HepG2 (cell line): ENCODE data around the gene ATG16L2. TPM values are rescaled to one million over a fixed set of nuclear protein-coding genes. Genes with fewer than 3 reads are reported as not detected.

Source experiments
- AKAP8 ChIP-seq: sonication (generic); formaldehyde crosslinking; IDR thresholded peaks from 2 replicates; pipeline ENCODE4 v1.5.1; 2020; ENCODE audit warnings: mild to moderate bottlenecking, missing genetic modification reagents
- CEBPB ChIP-seq: IDR thresholded peaks from 2 replicates; pipeline ENCODE4 v1.6.1; 2011; ENCODE audit warnings: low read depth, low read length, improper control_type of control experiment, borderline replicate concordance
- DRAP1 ChIP-seq: IDR thresholded peaks from 2 replicates; pipeline ENCODE4 v1.6.1; 2016; ENCODE audit warnings: missing genetic modification reagents, missing compliant biosample characterization
- HOXA3 ChIP-seq: sonication (generic); formaldehyde crosslinking; IDR thresholded peaks from 2 replicates; pipeline ENCODE4 v1.5.0; 2020; ENCODE audit warnings: missing genetic modification reagents
- NR1H2 ChIP-seq: sonication (generic); formaldehyde crosslinking; IDR thresholded peaks from 2 replicates; pipeline ENCODE4 v1.8.1; 2022; ENCODE audit warnings: low read depth, missing genetic modification reagents, borderline replicate concordance
- RBM39 ChIP-seq: fragments of 200-400 bp; formaldehyde crosslinking; IDR thresholded peaks from one replicate; pipeline ENCODE4 v1.6.1; 2018; ENCODE audit warnings: antibody characterized with exemption, mild to moderate bottlenecking, low read depth, low read length; ENCODE audit not compliant: poor library complexity, severe bottlenecking
- SUZ12 ChIP-seq: fragments of 150-350 bp; IDR thresholded peaks from 2 replicates; pipeline ENCODE4 v1.6.1; 2014; ENCODE audit warnings: low read depth, low read length
- TCF12 ChIP-seq, 2 experiments: fragments of 450-650 bp in 1 of 2; sonication (generic) in 1 of 2; formaldehyde crosslinking in 1 of 2; IDR thresholded peaks; 2 replicates each; pipeline versions ENCODE4 v1.6.1 to v1.8.0; 2017 to 2022; ENCODE audit warnings: antibody characterized with exemption in 1 of 2, mild to moderate bottlenecking in 1 of 2, missing genetic modification reagents in 1 of 2, moderate library complexity in 1 of 2
- ZBTB20 ChIP-seq: sonication (generic); formaldehyde crosslinking; IDR thresholded peaks from 2 replicates; pipeline ENCODE4 v1.8.1; 2023; ENCODE audit warnings: missing genetic modification reagents, low read depth, mild to moderate bottlenecking, borderline replicate concordance
- ZBTB39 ChIP-seq: sonication (generic); formaldehyde crosslinking; IDR thresholded peaks from 2 replicates; pipeline ENCODE4 v1.5.0; 2020; ENCODE audit warnings: missing genetic modification reagents
- ZNF225 ChIP-seq: sonication (generic); formaldehyde crosslinking; IDR thresholded peaks from 2 replicates; pipeline ENCODE4 v1.4.0; 2020; ENCODE audit warnings: mild to moderate bottlenecking, missing genetic modification reagents
- ZNF317 ChIP-seq: sonication (generic); formaldehyde crosslinking; IDR thresholded peaks from 2 replicates; pipeline ENCODE4 v1.5.0; 2020; ENCODE audit warnings: mild to moderate bottlenecking, missing genetic modification reagents
- ZNF432 ChIP-seq: sonication (generic); formaldehyde crosslinking; IDR thresholded peaks from 2 replicates; pipeline ENCODE4 v1.5.0; 2020; ENCODE audit warnings: missing genetic modification reagents, mild to moderate bottlenecking, borderline replicate concordance
- ZNF484 ChIP-seq: sonication (generic); formaldehyde crosslinking; IDR thresholded peaks from 2 replicates; pipeline ENCODE4 v1.5.1; 2020; ENCODE audit warnings: mild to moderate bottlenecking, low read depth, missing genetic modification reagents, borderline replicate concordance
- ZNF546 ChIP-seq: sonication (generic); formaldehyde crosslinking; conservative IDR thresholded peaks from 2 replicates; pipeline ENCODE4 v1.8.1; 2023; ENCODE audit warnings: mild to moderate bottlenecking, missing genetic modification reagents
- ZNF569 ChIP-seq: sonication (generic); formaldehyde crosslinking; IDR thresholded peaks from 2 replicates; pipeline ENCODE4 v1.5.0; 2020; ENCODE audit warnings: mild to moderate bottlenecking, missing genetic modification reagents, moderate library complexity, borderline replicate concordance
- ZNF619 ChIP-seq: sonication (generic); formaldehyde crosslinking; IDR thresholded peaks from 2 replicates; pipeline ENCODE4 v1.4.0; 2020; ENCODE audit warnings: mild to moderate bottlenecking, missing genetic modification reagents
- ZNF766 ChIP-seq: sonication (generic); formaldehyde crosslinking; IDR thresholded peaks from 2 replicates; pipeline ENCODE4 v1.5.0; 2020; ENCODE audit warnings: missing genetic modification reagents, borderline replicate concordance
- polyA plus RNA-seq, 8 experiments: library from polyadenylated mRNA; depleted of rRNA in 3 of 8; stranded (reverse) in 7 of 8; unstranded in 1 of 8; fragments of >200 nt; fragmentation: Illumina TruSeq in 4 of 8; extraction: Trizol in 4 of 8; gene quantifications; 2 replicates each; pipeline versions ENCODE4 v1.2.1 to v1.2.3, GENCODE V29; 2011 to 2016; ENCODE audit warnings: low read depth in 4 of 8, missing spikeins in 1 of 8, mixed read lengths in 1 of 8; ENCODE audit not compliant: insufficient read depth in 1 of 8
- total RNA-seq, 5 experiments: library from RNA; depleted of rRNA; stranded (reverse); fragments of >200 nt; fragmentation: Illumina TruSeq; extraction: Trizol; gene quantifications; 2 replicates each; pipeline ENCODE4 v1.2.3, GENCODE V29; 2016; ENCODE audit warnings: low read depth in 1 of 5
- TF ChIP-seq, protein P1 (sequence below): IDR thresholded peaks from 2 replicates; pipeline ENCODE4 v1.6.1; 2016; ENCODE audit warnings: mild to moderate bottlenecking
- TF ChIP-seq, protein P2 (sequence below): sonication (generic); formaldehyde crosslinking; IDR thresholded peaks from 2 replicates; pipeline ENCODE4 v1.5.1; 2020; ENCODE audit warnings: mild to moderate bottlenecking, missing genetic modification reagents, moderate library complexity

The ATG16L2 gene
- total and polyA plus RNA-seq, 2 of the 13 experiments (the other 11 are each of a cell fraction or from before 2014, with no cell fraction given) = 6.2 to 14.8 TPM

DNA sequence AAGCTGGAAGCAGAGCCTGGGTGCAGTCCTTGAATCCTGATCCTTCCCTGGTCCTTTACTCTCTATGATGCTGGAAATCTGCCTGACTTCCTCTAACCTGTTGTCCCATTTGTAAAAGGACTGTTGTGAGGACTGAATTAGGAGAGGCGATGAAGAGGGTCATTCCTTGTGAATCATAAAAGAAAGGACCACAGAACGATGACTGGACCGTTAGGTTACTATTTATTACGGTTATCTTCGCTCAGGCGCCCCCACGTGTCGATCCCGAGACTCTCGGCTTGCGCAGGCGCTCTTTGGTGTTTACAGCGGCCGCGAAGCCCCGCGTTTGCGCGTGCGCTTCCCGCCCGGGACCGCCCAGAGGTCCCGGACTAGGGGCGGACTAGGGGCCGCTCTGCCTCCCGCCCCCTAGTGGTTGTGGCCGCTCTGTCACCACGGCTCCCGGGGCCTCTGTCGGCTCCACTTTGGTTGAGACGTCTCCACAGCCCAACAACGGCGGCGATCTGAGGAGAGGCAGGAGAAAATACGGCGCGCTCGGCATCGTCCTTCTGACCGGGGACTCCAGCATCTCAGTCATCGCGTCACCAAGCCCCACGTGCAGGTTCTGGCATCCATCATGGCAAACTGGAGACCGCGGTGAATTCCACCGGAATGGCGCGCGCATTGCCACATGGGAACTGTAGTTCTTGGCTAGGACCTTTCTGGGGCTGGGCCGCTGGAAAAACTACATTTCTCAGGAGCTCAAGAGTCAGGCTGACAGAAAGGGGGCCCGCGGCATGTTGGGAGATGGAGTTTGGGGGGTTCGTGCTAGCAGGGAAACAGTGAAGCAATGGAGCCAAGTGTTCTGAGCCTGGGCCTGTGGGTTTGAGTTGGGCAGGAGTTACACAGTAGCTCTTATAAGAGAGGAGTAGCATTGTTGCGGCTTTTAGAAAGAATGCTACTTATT lies 20.5 kb upstream of the ATG16L2 start, which contains the start of gene STARD10 (continued):
- TF ChIP-seq ZBTB39 (CRISPR knock-in tag) (no peak), ZNF619 (CRISPR knock-in tag) (peak; percentile 79), AKAP8 (CRISPR knock-in tag) (no peak), RBM39 (peak; percentile 79), CEBPB (no peak), ZNF432 (CRISPR knock-in tag) (no peak), NR1H2 (CRISPR knock-in tag) (no peak), ZBTB20 (no peak), HOXA3 (CRISPR knock-in tag) (peak; percentile 84), DRAP1 (CRISPR knock-in tag) (peak; percentile 38; the same call in 1 of the 2 replicates), ZNF546 (CRISPR knock-in tag) (0 out of 2 replicates have a peak, but pooled peaks have one; percentile 62), ZNF484 (no peak), ZNF317 (CRISPR knock-in tag) (no peak), ZNF766 (CRISPR knock-in tag) (peak; percentile 61; the same call in 1 of the 2 replicates), SUZ12 (peak; percentile 60), ZNF225 (CRISPR knock-in tag) (peak; percentile 63; the same call in 1 of the 2 replicates), TCF12 (IDR thresholded peaks at IDR 0.05) (no peak), TCF12 (CRISPR knock-in tag; IDR thresholded peaks at IDR 0.05) (no peak), ZNF569 (no peak)
- TF ChIP-seq, protein P1, sequence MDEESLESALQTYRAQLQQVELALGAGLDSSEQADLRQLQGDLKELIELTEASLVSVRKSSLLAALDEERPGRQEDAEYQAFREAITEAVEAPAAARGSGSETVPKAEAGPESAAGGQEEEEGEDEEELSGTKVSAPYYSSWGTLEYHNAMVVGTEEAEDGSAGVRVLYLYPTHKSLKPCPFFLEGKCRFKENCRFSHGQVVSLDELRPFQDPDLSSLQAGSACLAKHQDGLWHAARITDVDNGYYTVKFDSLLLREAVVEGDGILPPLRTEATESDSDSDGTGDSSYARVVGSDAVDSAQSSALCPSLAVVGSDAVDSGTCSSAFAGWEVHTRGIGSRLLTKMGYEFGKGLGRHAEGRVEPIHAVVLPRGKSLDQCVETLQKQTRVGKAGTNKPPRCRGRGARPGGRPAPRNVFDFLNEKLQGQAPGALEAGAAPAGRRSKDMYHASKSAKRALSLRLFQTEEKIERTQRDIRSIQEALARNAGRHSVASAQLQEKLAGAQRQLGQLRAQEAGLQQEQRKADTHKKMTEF (CRISPR knock-in tag) = peak; percentile 85
- TF ChIP-seq, protein P2, sequence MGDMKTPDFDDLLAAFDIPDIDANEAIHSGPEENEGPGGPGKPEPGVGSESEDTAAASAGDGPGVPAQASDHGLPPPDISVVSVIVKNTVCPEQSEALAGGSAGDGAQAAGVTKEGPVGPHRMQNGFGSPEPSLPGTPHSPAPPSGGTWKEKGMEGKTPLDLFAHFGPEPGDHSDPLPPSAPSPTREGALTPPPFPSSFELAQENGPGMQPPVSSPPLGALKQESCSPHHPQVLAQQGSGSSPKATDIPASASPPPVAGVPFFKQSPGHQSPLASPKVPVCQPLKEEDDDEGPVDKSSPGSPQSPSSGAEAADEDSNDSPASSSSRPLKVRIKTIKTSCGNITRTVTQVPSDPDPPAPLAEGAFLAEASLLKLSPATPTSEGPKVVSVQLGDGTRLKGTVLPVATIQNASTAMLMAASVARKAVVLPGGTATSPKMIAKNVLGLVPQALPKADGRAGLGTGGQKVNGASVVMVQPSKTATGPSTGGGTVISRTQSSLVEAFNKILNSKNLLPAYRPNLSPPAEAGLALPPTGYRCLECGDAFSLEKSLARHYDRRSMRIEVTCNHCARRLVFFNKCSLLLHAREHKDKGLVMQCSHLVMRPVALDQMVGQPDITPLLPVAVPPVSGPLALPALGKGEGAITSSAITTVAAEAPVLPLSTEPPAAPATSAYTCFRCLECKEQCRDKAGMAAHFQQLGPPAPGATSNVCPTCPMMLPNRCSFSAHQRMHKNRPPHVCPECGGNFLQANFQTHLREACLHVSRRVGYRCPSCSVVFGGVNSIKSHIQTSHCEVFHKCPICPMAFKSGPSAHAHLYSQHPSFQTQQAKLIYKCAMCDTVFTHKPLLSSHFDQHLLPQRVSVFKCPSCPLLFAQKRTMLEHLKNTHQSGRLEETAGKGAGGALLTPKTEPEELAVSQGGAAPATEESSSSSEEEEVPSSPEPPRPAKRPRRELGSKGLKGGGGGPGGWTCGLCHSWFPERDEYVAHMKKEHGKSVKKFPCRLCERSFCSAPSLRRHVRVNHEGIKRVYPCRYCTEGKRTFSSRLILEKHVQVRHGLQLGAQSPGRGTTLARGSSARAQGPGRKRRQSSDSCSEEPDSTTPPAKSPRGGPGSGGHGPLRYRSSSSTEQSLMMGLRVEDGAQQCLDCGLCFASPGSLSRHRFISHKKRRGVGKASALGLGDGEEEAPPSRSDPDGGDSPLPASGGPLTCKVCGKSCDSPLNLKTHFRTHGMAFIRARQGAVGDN = peak; percentile 92
